Measurements from ENCODE around the gene RADIL.

DNA sequence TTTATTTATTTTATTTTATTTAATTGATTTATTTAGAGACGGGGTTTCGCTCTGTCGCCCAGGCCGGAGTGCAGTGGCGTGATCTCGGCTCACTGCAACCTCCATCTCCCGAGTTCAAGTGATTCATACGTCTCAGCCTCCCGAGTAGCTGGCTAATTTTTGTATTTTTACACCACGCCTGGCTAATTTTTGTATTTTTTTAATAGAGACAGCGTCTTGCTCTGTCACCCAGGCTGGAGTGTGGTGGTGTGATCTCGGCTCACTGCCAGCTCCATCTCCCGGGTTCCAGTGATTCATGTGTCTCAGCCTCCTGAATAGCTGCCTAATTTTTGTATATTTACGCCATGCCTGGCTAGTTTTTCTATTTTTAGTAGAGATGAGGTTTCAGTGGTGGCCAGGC lies 73.8 kb downstream of the RADIL start:
- TF ChIP-seq, protein P1, sequence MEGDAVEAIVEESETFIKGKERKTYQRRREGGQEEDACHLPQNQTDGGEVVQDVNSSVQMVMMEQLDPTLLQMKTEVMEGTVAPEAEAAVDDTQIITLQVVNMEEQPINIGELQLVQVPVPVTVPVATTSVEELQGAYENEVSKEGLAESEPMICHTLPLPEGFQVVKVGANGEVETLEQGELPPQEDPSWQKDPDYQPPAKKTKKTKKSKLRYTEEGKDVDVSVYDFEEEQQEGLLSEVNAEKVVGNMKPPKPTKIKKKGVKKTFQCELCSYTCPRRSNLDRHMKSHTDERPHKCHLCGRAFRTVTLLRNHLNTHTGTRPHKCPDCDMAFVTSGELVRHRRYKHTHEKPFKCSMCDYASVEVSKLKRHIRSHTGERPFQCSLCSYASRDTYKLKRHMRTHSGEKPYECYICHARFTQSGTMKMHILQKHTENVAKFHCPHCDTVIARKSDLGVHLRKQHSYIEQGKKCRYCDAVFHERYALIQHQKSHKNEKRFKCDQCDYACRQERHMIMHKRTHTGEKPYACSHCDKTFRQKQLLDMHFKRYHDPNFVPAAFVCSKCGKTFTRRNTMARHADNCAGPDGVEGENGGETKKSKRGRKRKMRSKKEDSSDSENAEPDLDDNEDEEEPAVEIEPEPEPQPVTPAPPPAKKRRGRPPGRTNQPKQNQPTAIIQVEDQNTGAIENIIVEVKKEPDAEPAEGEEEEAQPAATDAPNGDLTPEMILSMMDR (IDR thresholded peaks at IDR 0.05), result no peak
- TF ChIP-seq POLR2A (IDR thresholded peaks at IDR 0.05), result no peak

Measured in uterus (tissue), 2 donors.